Motor neuron (in vitro differentiated cells): ENCODE measurements around the gene POU4F2. TPM values are rescaled to one million over a fixed set of nuclear protein-coding genes. Genes with fewer than 3 reads are reported as not detected.
A peak's percentile ranks its signal among the peaks of the same experiment; 100 is the strongest.

ENCODE experiments used
- ATAC-seq, 8 experiments: fragments of 200-7000 bp; cut with Tn5 transposase; replicated peaks in 6 of 8; 2 replicates each; pipeline ENCODE4 v1.8.0; 2021; ENCODE audit warnings: mild to moderate bottlenecking in 8 of 8, moderate library complexity in 8 of 8
- H3K27ac ChIP-seq, 2 donors: fragments of 250-450 bp; sonication (Bioruptor Pico); 2 replicates each; pipeline ENCODE4 v1.9.0; 2021; ENCODE audit warnings: antibody characterized with exemption in 2 of 2, mild to moderate bottlenecking in 2 of 2, moderate library complexity in 1 of 2
- H3K4me1 ChIP-seq, 2 donors: fragments of 250-450 bp; sonication (Bioruptor Pico); replicated peaks in 1 of 2; 2 replicates each; pipeline ENCODE4 v1.6.1; 2021; ENCODE audit warnings: antibody characterized with exemption in 2 of 2, mild to moderate bottlenecking in 2 of 2, moderate library complexity in 1 of 2
- H3K4me3 ChIP-seq, 5 donors: fragments of 250-450 bp; sonication (Bioruptor Pico); 2 replicates each; pipeline ENCODE4 v1.9.0; 2021; ENCODE audit warnings: antibody characterized with exemption in 5 of 5, mild to moderate bottlenecking in 5 of 5, moderate library complexity in 4 of 5
- WGBS, 10 experiments: fragments of 450-650 bp; shearing (Covaris generic); methylation state at CpG; one replicate each; pipeline ENCODE4 v1.0.0; 2022; 5-methylcytosine and 5-hydroxymethylcytosine counted together
- in situ Hi-C, 9 experiments: fragments of 400-800 bp; cut with MboI; loops; one replicate each; pipeline ENCODE4 v1.15.0; 2021; ENCODE audit warnings: low sequenced_read_pairs in 9 of 9, low pct_unique_long_range_greater_than_20kb in 2 of 9; ENCODE audit not compliant: unreplicated experiment in 9 of 9
- total RNA-seq, 8 experiments: library from RNA; unstranded; fragments of 300-600 nt; gene quantifications; 2 replicates each; pipeline versions ENCODE4 v1.2.3 to v1.2.4, GENCODE V29; 2022

Gene POU4F2
- under 1 TPM in 5 of 8 experiments, not detected in 3; 0.04 to 0.24 (median 0.10) TPM for total RNA-seq

- H3K4me1 ChIP-seq = peaks cover 4 to 16% of the 10 kb centered on the region in 2 donors
- peak; percentile 41 to 74 (median 69) for ATAC-seq
- WGBS, 10 experiments = 0% methylated on average over 2 to 15 of the region's 74 CpGs; no CpG with 5 or more reads in 7 of the 10 experiments
- H3K4me3 ChIP-seq = peak within 1 kb of the TSS; percentile 22 to 38 (median 33)
- no peak within 1 kb of the TSS for H3K27ac ChIP-seq
- in situ Hi-C loops = no loop called here
Measured at GRCh38 chr4:146638786-146639505, at the start of gene POU4F2. Gene POU4F2 (plus strand): TSS chr4:146638893. CDS start chr4:146639141, 248 bp downstream.

GRCh38 chr4:146590801-146591200 lies 47.9 kb upstream of the POU4F2 start:
- H3K4me3 ChIP-seq = no peak overlapping the region
- WGBS, 10 experiments = 0 to 84% (median 49%) methylated on average over 1 to 3 of the region's 3 CpGs; no CpG with 5 or more reads in 4 of the 10 experiments
- in situ Hi-C loops = no loop called here
- no peak for ATAC-seq
- H3K4me1 ChIP-seq = no peaks in the 10 kb centered on the region
- no peak overlapping the region for H3K27ac ChIP-seq

- Histone ChIP-seq H3K4me3 (no peak overlapping the region), H3K4me1 (no peaks in the 10 kb centered on the region), H3K27ac (no peak overlapping the region)
- in situ Hi-C loops = no loop called here
- peak in 2 of 8 experiments; percentile 42 to 79 for ATAC-seq
- 7 to 100% (median 77%) methylated on average over 1 to 2 of the region's 2 CpGs; no CpG with 5 or more reads in 2 of the 10 experiments for WGBS, 10 experiments
Measured at GRCh38 chr4:146592019-146592418, 46.7 kb upstream of the POU4F2 start.

- no peak for ATAC-seq
- Histone ChIP-seq H3K4me3 (no peak overlapping the region), H3K4me1 (peaks cover 0 to 9% of the 10 kb centered on the region in 2 donors), H3K27ac (no peak overlapping the region)
- in situ Hi-C loops = no loop called here
- WGBS, 10 experiments = 0 to 24% (median 3%) methylated on average over 1 to 18 of the region's 28 CpGs; no CpG with 5 or more reads in 1 of the 10 experiments
Measured at GRCh38 chr4:146632770-146633470, 5.8 kb upstream of the POU4F2 start.

GRCh38 chr4:146633471-146633800 lies 5.3 kb upstream of the POU4F2 start:
- no peak overlapping the region for H3K27ac ChIP-seq
- H3K4me1 ChIP-seq = peaks cover 0 to 12% of the 10 kb centered on the region in 2 donors
- H3K4me3 ChIP-seq = no peak overlapping the region
- 0 to 11% (median 0%) methylated on average over 1 to 7 of the region's 7 CpGs; no CpG with 5 or more reads in 3 of the 10 experiments for WGBS, 10 experiments
- no peak for ATAC-seq
- in situ Hi-C loops = no loop called here

GRCh38 chr4:146634825-146635224 lies 3.9 kb upstream of the POU4F2 start:
- Histone ChIP-seq H3K4me3 (no peak overlapping the region), H3K27ac (no peak overlapping the region), H3K4me1 (peaks cover 4 to 16% of the 10 kb centered on the region in 2 donors)
- ATAC-seq = no peak
- 0 to 25% (median 5%) methylated on average over 3 to 7 of the region's 7 CpGs; no CpG with 5 or more reads in 2 of the 10 experiments for WGBS, 10 experiments
- in situ Hi-C loops = no loop called here

GRCh38 chr4:146637621-146638332 lies 916 bp upstream of the POU4F2 start:
- in situ Hi-C loops = no loop called here
- ATAC-seq = peak in 3 of 8 experiments; percentile 2 to 15 (median 4)
- Histone ChIP-seq H3K4me3 (peak overlapping the region in 3 of 5 donors; percentile 24 to 38 (median 36)), H3K27ac (no peak overlapping the region), H3K4me1 (peaks cover 4 to 16% of the 10 kb centered on the region in 2 donors)
- 0 to 17% (median 0%) methylated on average over 1 to 2 of the region's 35 CpGs; no CpG with 5 or more reads in 7 of the 10 experiments for WGBS, 10 experiments

GRCh38 chr4:146638333-146638785 lies 334 bp upstream of the POU4F2 start:
- in situ Hi-C loops = no loop called here
- ATAC-seq = peak in 3 of 8 experiments; percentile 10 to 28 (median 15)
- no peak overlapping the region for H3K27ac ChIP-seq
- no CpG with 5 or more reads among the region's 34 CpGs for WGBS, 10 experiments
- peaks cover 4 to 16% of the 10 kb centered on the region in 2 donors for H3K4me1 ChIP-seq
- H3K4me3 ChIP-seq = peak overlapping the region; percentile 22 to 38 (median 33)

GRCh38 chr4:146639506-146639932 lies 826 bp downstream of the POU4F2 start:
- Histone ChIP-seq H3K4me3 (peak overlapping the region; percentile 22 to 38 (median 33)), H3K4me1 (peaks cover 4 to 16% of the 10 kb centered on the region in 2 donors), H3K27ac (no peak overlapping the region)
- ATAC-seq = no peak
- in situ Hi-C loops = no loop called here
- 0 to 17% (median 0%) methylated on average over 2 to 19 of the region's 20 CpGs; no CpG with 5 or more reads in 1 of the 10 experiments for WGBS, 10 experiments

- Histone ChIP-seq H3K4me3 (no peak overlapping the region), H3K27ac (no peak overlapping the region), H3K4me1 (peaks cover 4 to 16% of the 10 kb centered on the region in 2 donors)
- ATAC-seq = no peak
- in situ Hi-C loops = no loop called here
- 0 to 9% (median 0%) methylated on average over 5 to 18 of the region's 46 CpGs; no CpG with 5 or more reads in 7 of the 10 experiments for WGBS, 10 experiments
Measured at GRCh38 chr4:146640021-146640464, 1.4 kb downstream of the POU4F2 start.

GRCh38 chr4:146640465-146641061 lies 1.9 kb downstream of the POU4F2 start:
- Histone ChIP-seq H3K27ac (no peak overlapping the region), H3K4me3 (peak overlapping the region in 1 of 5 donors; percentile 2), H3K4me1 (peaks cover 4 to 16% of the 10 kb centered on the region in 2 donors)
- ATAC-seq = no peak
- WGBS, 10 experiments = 0 to 5% (median 2%) methylated on average over 4 to 37 of the region's 37 CpGs; no CpG with 5 or more reads in 2 of the 10 experiments
- in situ Hi-C loops = no loop called here

GRCh38 chr4:146641762-146642161 lies 3.1 kb downstream of the POU4F2 start:
- Histone ChIP-seq H3K4me1 (peaks cover 4 to 16% of the 10 kb centered on the region in 2 donors), H3K4me3 (no peak overlapping the region), H3K27ac (no peak overlapping the region)
- no peak for ATAC-seq
- in situ Hi-C loops = no loop called here
- 0 to 17% (median 0%) methylated on average over 1 to 3 of the region's 3 CpGs; no CpG with 5 or more reads in 3 of the 10 experiments for WGBS, 10 experiments
